Left cardiac atrium (tissue), 4 donors: Measurements from ENCODE around the gene PRRC2C. TPM values are rescaled to one million over a fixed set of nuclear protein-coding genes. Genes with fewer than 3 reads are reported as not detected.
A peak's percentile ranks its signal among the peaks of the same experiment; 100 is the strongest.
"Not testable (repeated sequence)": the region's sequence is repeated elsewhere in the genome, so short reads cannot be mapped to it uniquely, and the experiment has no call there.

Experiments used
- ATAC-seq, 2 donors: fragments of 200-7000 bp; cut with Tn5 transposase; one replicate each; pipeline ENCODE4 v1.9.1; 2020; ENCODE audit warnings: mild to moderate bottlenecking in 2 of 2, moderate library complexity in 2 of 2
- DNase-seq: peaks from one replicate; pipeline ENCODE4 v3.0.0-alpha.2; 2020
- intact Hi-C, 2 donors: fragments of 100-400 bp; cut with DNase I; formaldehyde crosslinking; loops; one replicate each; pipeline versions ENCODE4 v1.14.1 to v1.15.1; 2022 to 2023
- total RNA-seq, 2 donors: library from RNA; stranded (reverse); fragmentation: NEBNext Ultra II Directional; extraction: Animal tissue kit (Norgen Biotek cat#: 25700); gene quantifications; one replicate each; pipeline ENCODE4 v1.2.1, GENCODE V29; 2021
- donor health status: DM: no; HTN: yes; CAD: no.
- donor health status: DM: no; HTN: yes; CAD: no; lungs with severe emphysema.
- donor health status: DM: yes; HTN: yes; CAD: no.
- donor health status: Dilated cardiomyopathy.

The PRRC2C gene
- total RNA-seq, 2 donors from 2014 or later: 53.0 to 70.9 TPM

GRCh38 chr1:171488190-171488929 is 3.0 kb downstream of the PRRC2C start:
- DNase-seq (no peak), ATAC-seq (no peak)
- intact Hi-C loops: no loop called here

- DNase-seq: no peak
- peak in 1 of 2 donors; percentile 17 for ATAC-seq
- intact Hi-C loops: no loop called here
These were observed 8.7 kb downstream of the PRRC2C start for GRCh38 chr1:171494076-171494475.

GRCh38 chr1:171495444-171495843 is 10.1 kb downstream of the PRRC2C start:
- ATAC-seq: no peak
- no peak for DNase-seq
- intact Hi-C loops: no loop called here

GRCh38 chr1:171500304-171500703 is 15.0 kb downstream of the PRRC2C start:
- ATAC-seq (no peak), DNase-seq (no peak)
- intact Hi-C loops: no loop called here

GRCh38 chr1:171500803-171501202 is 15.5 kb downstream of the PRRC2C start:
- DNase-seq (no peak), ATAC-seq (no peak)
- intact Hi-C loops: no loop called here

- ATAC-seq (no peak), DNase-seq (no peak)
- intact Hi-C loops: no loop called here
These were observed 16.1 kb downstream of the PRRC2C start for GRCh38 chr1:171501305-171502024.

- intact Hi-C loops: no loop called here
- no peak for DNase-seq
- no peak for ATAC-seq
These were observed 21.4 kb downstream of the PRRC2C start for GRCh38 chr1:171506525-171507304.

- ATAC-seq (no peak), DNase-seq (no peak)
- intact Hi-C loops: no loop called here
These were observed 22.1 kb downstream of the PRRC2C start for GRCh38 chr1:171507435-171507834.

- intact Hi-C loops: no loop called here
- ATAC-seq: no peak
- no peak for DNase-seq
These were observed 23.9 kb downstream of the PRRC2C start for GRCh38 chr1:171509191-171509590.

- DNase-seq (no peak), ATAC-seq (no peak)
- intact Hi-C loops: no loop called here
These were observed 28.4 kb downstream of the PRRC2C start for GRCh38 chr1:171513743-171514142.

- ATAC-seq (no peak), DNase-seq (no peak)
- intact Hi-C loops: no loop called here
These were observed 30.0 kb downstream of the PRRC2C start for GRCh38 chr1:171515299-171515698.

GRCh38 chr1:171515741-171516140 is 30.4 kb downstream of the PRRC2C start:
- no peak for DNase-seq
- no peak for ATAC-seq
- intact Hi-C loops: no loop called here

GRCh38 chr1:171521567-171521966 is 36.2 kb downstream of the PRRC2C start:
- no peak for DNase-seq
- intact Hi-C loops: loop anchor here in 1 of 2 donors (10.0 kb wide), 1 partner anchor 63 kb away; no protein-coding TSS in a partner anchor

GRCh38 chr1:171530676-171531075 is 45.3 kb downstream of the PRRC2C start:
- no peak for DNase-seq
- ATAC-seq: no peak
- intact Hi-C loops: loop anchor here in 1 of 2 donors (5.0 kb wide), 1 partner anchor 52 kb away; no protein-coding TSS in a partner anchor

More at GRCh38 chr1:171521567-171521966, 36.2 kb downstream of the PRRC2C start:
- no peak for ATAC-seq

- ATAC-seq (no peak), DNase-seq (no peak)
- intact Hi-C loops: loop anchor here in 1 of 2 donors (5.0 kb wide), 1 partner anchor 50 kb away; no protein-coding TSS in a partner anchor
These were observed 47.2 kb downstream of the PRRC2C start for GRCh38 chr1:171532520-171532919.

GRCh38 chr1:171545523-171545922 is 60.2 kb downstream of the PRRC2C start:
- intact Hi-C loops: no loop called here
- ATAC-seq: no peak
- no peak for DNase-seq

- ATAC-seq: no peak
- intact Hi-C loops: no loop called here
These were observed 64.7 kb downstream of the PRRC2C start for GRCh38 chr1:171550050-171550449.

GRCh38 chr1:171550598-171551100 is 65.3 kb downstream of the PRRC2C start:
- not testable (repeated sequence) for DNase-seq, ATAC-seq

More at GRCh38 chr1:171550050-171550449, 64.7 kb downstream of the PRRC2C start:
- no peak for DNase-seq

GRCh38 chr1:171553960-171554359 is 68.6 kb downstream of the PRRC2C start:
- DNase-seq, intact Hi-C loops, ATAC-seq: not testable (repeated sequence)

More at GRCh38 chr1:171550598-171551100, 65.3 kb downstream of the PRRC2C start:
- intact Hi-C loops: not testable (repeated sequence)
